Hippocampal formation (tissue), 2 donors: ENCODE data around the gene AFDN.

ENCODE experiments used
- DNase-seq, 2 donors: peaks; one replicate each; lab custom pipeline; 2025; lab: John Stamatoyannopoulos, UW

The AFDN gene

GRCh38 chr6:168020242-168020641 is 193.5 kb downstream of the AFDN start:
- DNase-seq: no peak

GRCh38 chr6:168021581-168021980 is 194.9 kb downstream of the AFDN start:
- no peak for DNase-seq
